GM23248 (cell line): Measurements from ENCODE around the gene TICAM2.

Experiments
- EZH2 ChIP-seq: fragments of 200-600 bp; sonication (generic); IDR thresholded peaks from 2 replicates; pipeline ENCODE4 v1.6.1; 2018; ENCODE audit warnings: antibody characterized with exemption, mild to moderate bottlenecking; ENCODE audit not compliant: insufficient read depth, poor library complexity, severe bottlenecking
- EZH2phosphoT487 ChIP-seq: fragments of 200-600 bp; sonication (generic); IDR thresholded peaks from 2 replicates; pipeline ENCODE4 v1.6.1; 2018; ENCODE audit warnings: antibody characterized with exemption, moderate library complexity, mild to moderate bottlenecking, low read depth; ENCODE audit not compliant: insufficient read depth

DNA sequence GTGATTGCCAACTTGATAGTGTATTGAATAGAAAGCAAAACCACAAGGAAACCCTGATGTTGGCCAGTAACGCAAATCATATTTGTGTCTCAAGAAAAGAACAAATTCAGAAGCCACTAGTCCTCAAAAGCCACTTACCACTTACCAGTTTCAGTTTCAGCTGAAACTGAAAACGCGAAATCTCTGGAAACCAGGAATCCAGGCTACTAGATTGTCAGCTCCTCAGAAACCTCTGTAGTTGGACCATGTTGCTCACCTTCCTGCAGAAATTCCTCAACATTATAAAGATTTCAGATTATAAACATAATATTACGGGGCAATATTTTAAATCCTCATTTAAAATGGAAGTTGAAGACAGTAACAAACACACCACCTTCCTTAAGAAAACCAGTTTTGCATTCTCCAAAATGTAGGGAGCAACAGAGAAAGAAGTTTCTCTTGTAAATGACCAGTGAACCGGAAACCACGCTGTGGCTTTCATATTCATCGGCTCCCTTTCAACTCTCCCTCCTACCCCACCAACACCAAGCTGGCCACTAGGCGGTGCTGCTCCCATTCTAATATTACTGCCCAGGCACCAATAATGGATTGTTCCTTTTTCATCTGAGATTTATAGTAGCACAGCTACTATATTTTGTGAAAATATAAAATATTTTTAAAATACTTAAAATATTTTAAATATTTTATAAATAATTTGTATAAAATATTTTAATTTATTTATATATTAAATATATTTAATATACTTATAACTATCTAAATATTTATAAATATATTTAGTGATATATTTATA lies 32.3 kb upstream of the TICAM2 start:
- TF ChIP-seq EZH2 (no peak), EZH2phosphoT487 (no peak)
